Measurements from ENCODE around the gene RGS3. TPM values are rescaled to one million over a fixed set of nuclear protein-coding genes. Genes with fewer than 3 reads are reported as not detected.

RGS3 gene
- total RNA-seq, 2 donors from 2014 or later, result 112 to 184 TPM

- Histone ChIP-seq H3K9me3 (no peaks in the 10 kb centered on the region), H3K4me3 (no peak overlapping the region), H3K27me3 (no peaks in the 10 kb centered on the region), H3K36me3 (no peaks in the 10 kb centered on the region), H3K27ac (peak overlapping the region; percentile 66 to 79), H3K4me1 (peaks cover 0 to 74% of the 10 kb centered on the region in 2 donors)
- DNase-seq (ENCODE audit: low spot score), result no peak
- no peak for TF ChIP-seq CTCF (IDR thresholded peaks at IDR 0.05)
Measured at GRCh38 chr9:113559834-113560800, 96.6 kb downstream of the RGS3 start.

- H3K4me3 ChIP-seq, result no peak overlapping the region
- no peak for TF ChIP-seq CTCF (IDR thresholded peaks at IDR 0.05)
- no peaks in the 10 kb centered on the region for H3K27me3 ChIP-seq
- peak overlapping the region; percentile 87 to 88 for H3K27ac ChIP-seq
- H3K36me3 ChIP-seq, result no peaks in the 10 kb centered on the region
- peaks cover 0 to 83% of the 10 kb centered on the region in 2 donors for H3K4me1 ChIP-seq
- DNase-seq (ENCODE audit: low spot score), result no peak
- H3K9me3 ChIP-seq, result no peaks in the 10 kb centered on the region
Measured at GRCh38 chr9:113562653-113563381, 99.3 kb downstream of the RGS3 start.

- H3K4me1 ChIP-seq, result peaks cover 0 to 83% of the 10 kb centered on the region in 2 donors
- no peak for TF ChIP-seq CTCF (IDR thresholded peaks at IDR 0.05)
- H3K36me3 ChIP-seq, result no peaks in the 10 kb centered on the region
- H3K4me3 ChIP-seq, result no peak overlapping the region
- no peak for DNase-seq (ENCODE audit: low spot score)
- no peaks in the 10 kb centered on the region for H3K27me3 ChIP-seq
- no peaks in the 10 kb centered on the region for H3K9me3 ChIP-seq
- peak overlapping the region; percentile 87 to 88 for H3K27ac ChIP-seq
Measured at GRCh38 chr9:113563826-113564497, 100.4 kb downstream of the RGS3 start.

- Histone ChIP-seq H3K4me3 (peak overlapping the region; percentile 28 to 47), H3K27ac (peak overlapping the region; percentile 87 to 88), H3K9me3 (no peaks in the 10 kb centered on the region), H3K4me1 (peaks cover 0 to 83% of the 10 kb centered on the region in 2 donors), H3K36me3 (no peaks in the 10 kb centered on the region), H3K27me3 (no peaks in the 10 kb centered on the region)
- no peak for TF ChIP-seq CTCF (IDR thresholded peaks at IDR 0.05)
- DNase-seq (ENCODE audit: low spot score), result peak; percentile 79
Measured at GRCh38 chr9:113564498-113565237, 101.1 kb downstream of the RGS3 start.
